ENCODE measurements around the gene DISP3.
A peak's percentile ranks its signal among the peaks of the same experiment; 100 is the strongest.

DISP3 gene, protein sequence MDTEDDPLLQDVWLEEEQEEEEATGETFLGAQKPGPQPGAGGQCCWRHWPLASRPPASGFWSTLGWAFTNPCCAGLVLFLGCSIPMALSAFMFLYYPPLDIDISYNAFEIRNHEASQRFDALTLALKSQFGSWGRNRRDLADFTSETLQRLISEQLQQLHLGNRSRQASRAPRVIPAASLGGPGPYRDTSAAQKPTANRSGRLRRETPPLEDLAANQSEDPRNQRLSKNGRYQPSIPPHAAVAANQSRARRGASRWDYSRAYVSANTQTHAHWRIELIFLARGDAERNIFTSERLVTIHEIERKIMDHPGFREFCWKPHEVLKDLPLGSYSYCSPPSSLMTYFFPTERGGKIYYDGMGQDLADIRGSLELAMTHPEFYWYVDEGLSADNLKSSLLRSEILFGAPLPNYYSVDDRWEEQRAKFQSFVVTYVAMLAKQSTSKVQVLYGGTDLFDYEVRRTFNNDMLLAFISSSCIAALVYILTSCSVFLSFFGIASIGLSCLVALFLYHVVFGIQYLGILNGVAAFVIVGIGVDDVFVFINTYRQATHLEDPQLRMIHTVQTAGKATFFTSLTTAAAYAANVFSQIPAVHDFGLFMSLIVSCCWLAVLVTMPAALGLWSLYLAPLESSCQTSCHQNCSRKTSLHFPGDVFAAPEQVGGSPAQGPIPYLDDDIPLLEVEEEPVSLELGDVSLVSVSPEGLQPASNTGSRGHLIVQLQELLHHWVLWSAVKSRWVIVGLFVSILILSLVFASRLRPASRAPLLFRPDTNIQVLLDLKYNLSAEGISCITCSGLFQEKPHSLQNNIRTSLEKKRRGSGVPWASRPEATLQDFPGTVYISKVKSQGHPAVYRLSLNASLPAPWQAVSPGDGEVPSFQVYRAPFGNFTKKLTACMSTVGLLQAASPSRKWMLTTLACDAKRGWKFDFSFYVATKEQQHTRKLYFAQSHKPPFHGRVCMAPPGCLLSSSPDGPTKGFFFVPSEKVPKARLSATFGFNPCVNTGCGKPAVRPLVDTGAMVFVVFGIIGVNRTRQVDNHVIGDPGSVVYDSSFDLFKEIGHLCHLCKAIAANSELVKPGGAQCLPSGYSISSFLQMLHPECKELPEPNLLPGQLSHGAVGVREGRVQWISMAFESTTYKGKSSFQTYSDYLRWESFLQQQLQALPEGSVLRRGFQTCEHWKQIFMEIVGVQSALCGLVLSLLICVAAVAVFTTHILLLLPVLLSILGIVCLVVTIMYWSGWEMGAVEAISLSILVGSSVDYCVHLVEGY (N-terminal part only)

DNA sequence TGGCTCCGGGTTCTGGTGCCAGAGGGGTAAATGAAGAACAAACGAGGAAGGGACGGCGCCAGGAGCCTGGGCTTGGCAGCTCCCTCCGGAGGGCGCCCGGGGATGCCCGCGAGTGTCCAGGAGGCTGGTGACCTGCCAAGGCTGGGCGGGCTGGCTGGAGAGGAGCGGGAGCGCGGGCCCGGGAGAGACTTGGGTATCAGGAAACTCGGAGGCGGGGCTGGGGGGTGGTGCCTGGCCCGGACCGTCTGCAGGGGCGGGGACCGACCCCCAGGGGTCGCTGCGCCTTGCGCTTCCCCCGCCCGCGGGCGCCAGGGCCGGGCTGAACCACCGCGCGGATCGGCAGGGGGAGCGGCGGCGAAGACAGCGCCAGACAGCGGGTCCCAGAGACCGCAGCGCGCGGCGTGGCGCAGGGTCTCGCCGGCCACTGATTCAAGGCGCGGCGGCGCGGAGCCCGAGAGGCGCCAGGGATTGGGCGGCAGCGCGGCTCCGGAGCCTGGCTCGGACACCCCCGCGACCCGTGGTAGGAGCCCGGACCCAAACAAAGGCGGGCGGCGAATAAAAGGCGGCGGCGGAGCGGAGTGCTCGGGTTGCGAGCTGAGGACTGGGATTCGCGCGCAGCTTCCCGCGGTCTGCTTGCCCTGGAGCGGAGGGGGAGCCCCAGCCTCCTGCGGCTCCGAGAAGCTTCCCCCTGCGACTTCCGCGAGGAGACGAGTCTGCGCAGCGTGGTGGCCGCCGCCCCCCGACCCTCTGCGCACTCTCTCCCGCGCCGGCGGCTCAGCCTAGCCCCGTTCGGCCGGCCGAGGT is at the start of gene DISP3:
DISP3 (plus strand) TSS at position 585 of the 804 bp plus-strand sequence. CDS start 21,838 bp downstream, outside the sequence.
- Histone ChIP-seq H3K4me3 (ENCODE audit: low read length in 2 of 2) (peak within 1 kb of the TSS; percentile 9 to 63), H3K9ac (ENCODE audit: low read length in 2 of 2) (no peak within 1 kb of the TSS), H3K27me3 (ENCODE audit: control insufficient read depth in 1 of 2, insufficient read depth in 2 of 2, low read length in 2 of 2) (peaks cover 68% of the 10 kb centered on the region in 2 donors), H3K4me1 (ENCODE audit: control insufficient read depth, insufficient read depth, low read length) (peaks cover 8% of the 10 kb centered on the region), H3K27ac (ENCODE audit: low read length) (no peak within 1 kb of the TSS), H3K9me3 (ENCODE audit: control insufficient read depth in 2 of 2, low read length in 2 of 2) (peaks cover 0 to 2% of the 10 kb centered on the region in 2 donors), H3K36me3 (ENCODE audit: control insufficient read depth in 2 of 2, insufficient read depth in 2 of 2, low read length in 2 of 2) (no peaks in the 10 kb centered on the region)

DNA sequence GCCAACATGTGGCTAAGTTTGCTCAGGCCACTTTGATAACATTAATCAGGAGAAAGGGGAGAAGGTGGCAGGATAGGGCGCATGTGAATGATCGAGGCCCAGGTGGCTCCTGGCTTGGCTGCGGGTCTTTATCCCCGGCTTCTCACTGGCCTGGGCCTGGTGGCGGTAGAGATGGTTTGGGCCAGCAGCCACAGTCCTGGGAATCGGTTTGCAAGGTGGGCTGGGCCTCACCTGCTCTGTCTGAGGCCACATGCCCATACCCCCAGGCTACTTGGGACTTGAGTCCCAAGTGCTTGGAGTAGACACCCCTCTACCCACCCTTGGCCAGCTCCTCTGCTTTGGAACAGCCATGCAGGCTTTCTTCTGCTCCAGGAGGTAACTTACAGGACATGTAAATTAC is 49.7 kb upstream of the DISP3 start:
- Histone ChIP-seq H3K9me3 (ENCODE audit: control insufficient read depth in 2 of 2, low read length in 2 of 2) (no peaks in the 10 kb centered on the region), H3K4me3 (ENCODE audit: low read length in 2 of 2) (no peak overlapping the region), H3K36me3 (ENCODE audit: control insufficient read depth in 2 of 2, insufficient read depth in 2 of 2, low read length in 2 of 2) (no peaks in the 10 kb centered on the region), H3K4me1 (ENCODE audit: control insufficient read depth, insufficient read depth, low read length) (no peaks in the 10 kb centered on the region), H3K27ac (ENCODE audit: low read length) (no peak overlapping the region), H3K9ac (ENCODE audit: low read length in 2 of 2) (no peak overlapping the region), H3K27me3 (ENCODE audit: control insufficient read depth in 1 of 2, insufficient read depth in 2 of 2, low read length in 2 of 2) (peaks cover 0 to 8% of the 10 kb centered on the region in 2 donors)

DNA sequence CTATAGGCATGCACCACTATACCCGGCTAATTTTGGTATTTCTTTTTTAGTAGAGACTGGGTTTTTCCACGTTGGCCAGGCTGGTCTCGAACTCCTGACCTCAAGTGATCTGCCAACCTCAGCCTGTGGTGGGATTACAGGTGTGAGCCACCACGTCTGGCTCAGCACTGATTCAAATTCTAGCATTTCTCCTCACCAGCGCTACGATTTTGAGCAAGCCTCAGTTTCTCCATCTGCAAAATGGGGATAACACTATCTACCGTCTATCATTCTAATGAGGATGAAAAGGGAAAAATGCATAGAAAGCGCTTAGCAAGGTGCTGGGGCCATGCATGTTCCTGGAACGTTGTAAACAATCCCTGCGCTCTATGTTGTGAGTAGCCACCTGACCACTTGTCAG is 49.0 kb upstream of the DISP3 start:
- Histone ChIP-seq H3K9me3 (ENCODE audit: control insufficient read depth in 2 of 2, low read length in 2 of 2) (no peaks in the 10 kb centered on the region), H3K27me3 (ENCODE audit: control insufficient read depth in 1 of 2, insufficient read depth in 2 of 2, low read length in 2 of 2) (peaks cover 0 to 8% of the 10 kb centered on the region in 2 donors), H3K27ac (ENCODE audit: low read length) (no peak overlapping the region), H3K4me3 (ENCODE audit: low read length in 2 of 2) (no peak overlapping the region), H3K4me1 (ENCODE audit: control insufficient read depth, insufficient read depth, low read length) (no peaks in the 10 kb centered on the region), H3K36me3 (ENCODE audit: control insufficient read depth in 2 of 2, insufficient read depth in 2 of 2, low read length in 2 of 2) (no peaks in the 10 kb centered on the region), H3K9ac (ENCODE audit: low read length in 2 of 2) (no peak overlapping the region)

DNA sequence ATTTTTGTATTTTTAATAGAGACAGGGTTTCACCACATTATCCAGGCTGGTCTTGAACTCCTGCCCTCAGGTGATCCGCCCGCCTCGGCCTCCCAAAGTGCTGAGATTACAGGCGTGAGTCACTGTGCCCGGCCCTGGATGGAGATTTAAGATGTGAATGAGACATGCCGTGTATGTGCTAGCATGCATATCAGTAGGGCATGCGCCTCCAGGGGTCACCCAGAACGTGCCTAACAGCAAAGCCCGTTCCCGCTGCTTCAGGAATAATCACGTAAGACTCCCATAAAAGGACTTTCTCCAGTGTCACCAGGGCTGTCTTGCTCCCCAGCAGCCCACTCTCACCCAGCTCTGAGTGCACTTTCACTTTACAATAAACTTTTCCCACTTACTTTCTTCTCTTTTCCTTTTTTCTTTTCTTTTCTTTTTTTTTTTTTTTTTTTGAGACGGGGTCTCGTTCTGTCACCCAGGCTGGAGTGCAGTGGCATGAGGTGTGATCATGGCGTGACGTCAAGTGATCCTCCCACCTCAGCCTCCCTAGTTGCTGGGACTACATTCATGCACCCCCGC is 46.9 kb upstream of the DISP3 start:
- peaks cover 0 to 17% of the 10 kb centered on the region in 2 donors for H3K27me3 ChIP-seq (ENCODE audit: control insufficient read depth in 1 of 2, insufficient read depth in 2 of 2, low read length in 2 of 2)
- no peak overlapping the region for H3K9ac ChIP-seq (ENCODE audit: low read length in 2 of 2)
- no peaks in the 10 kb centered on the region for H3K9me3 ChIP-seq (ENCODE audit: control insufficient read depth in 2 of 2, low read length in 2 of 2)
- no peaks in the 10 kb centered on the region for H3K36me3 ChIP-seq (ENCODE audit: control insufficient read depth in 2 of 2, insufficient read depth in 2 of 2, low read length in 2 of 2)
- no peak overlapping the region for H3K4me3 ChIP-seq (ENCODE audit: low read length in 2 of 2)
- H3K27ac ChIP-seq (ENCODE audit: low read length), result no peak overlapping the region
- H3K4me1 ChIP-seq (ENCODE audit: control insufficient read depth, insufficient read depth, low read length), result no peaks in the 10 kb centered on the region

DNA sequence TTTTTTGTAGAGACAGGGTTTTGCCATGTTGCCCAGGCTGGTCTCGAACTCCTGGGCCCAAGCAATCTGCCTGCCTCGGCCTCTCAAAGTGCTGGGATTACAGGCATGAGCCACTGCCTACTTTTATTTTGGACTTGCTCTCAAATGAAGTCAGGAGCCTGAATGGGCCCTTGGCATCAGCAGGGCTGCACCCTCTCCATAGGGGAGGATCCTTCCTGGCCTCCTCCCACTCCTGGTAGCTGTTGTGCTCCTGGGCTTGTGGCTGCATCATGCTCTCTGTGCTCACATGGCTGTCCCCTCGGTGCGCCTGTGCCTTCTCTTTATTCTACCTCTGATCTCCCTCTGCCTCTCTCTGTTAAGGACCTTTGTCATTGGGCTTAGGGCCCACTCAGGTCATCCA is 46.4 kb upstream of the DISP3 start:
- H3K27ac ChIP-seq (ENCODE audit: low read length), result no peak overlapping the region
- H3K9ac ChIP-seq (ENCODE audit: low read length in 2 of 2), result no peak overlapping the region
- H3K4me3 ChIP-seq (ENCODE audit: low read length in 2 of 2), result no peak overlapping the region
- H3K9me3 ChIP-seq (ENCODE audit: control insufficient read depth in 2 of 2, low read length in 2 of 2), result no peaks in the 10 kb centered on the region
- H3K27me3 ChIP-seq (ENCODE audit: control insufficient read depth in 1 of 2, insufficient read depth in 2 of 2, low read length in 2 of 2), result peaks cover 0 to 20% of the 10 kb centered on the region in 2 donors
- H3K36me3 ChIP-seq (ENCODE audit: control insufficient read depth in 2 of 2, insufficient read depth in 2 of 2, low read length in 2 of 2), result no peaks in the 10 kb centered on the region
- H3K4me1 ChIP-seq (ENCODE audit: control insufficient read depth, insufficient read depth, low read length), result no peaks in the 10 kb centered on the region

DNA sequence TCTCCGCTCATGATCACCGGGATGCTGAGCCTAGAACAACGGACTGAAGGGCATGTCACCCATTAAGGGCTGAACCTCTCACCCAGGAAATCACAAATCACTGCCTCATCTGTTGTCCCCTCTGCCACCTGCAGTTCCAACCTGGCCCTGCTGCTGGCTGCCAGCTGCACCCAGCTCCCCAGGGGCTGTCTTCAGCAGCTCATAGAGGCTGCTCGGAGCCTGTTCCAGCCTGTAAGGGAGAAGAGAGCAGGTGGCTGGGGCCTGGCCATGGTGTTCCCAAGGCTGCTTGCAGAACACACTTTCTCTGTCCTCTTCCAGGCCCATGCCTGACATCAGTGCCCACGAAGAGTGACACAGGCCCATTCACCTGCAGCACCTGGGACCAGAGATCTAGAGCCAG is 44.5 kb upstream of the DISP3 start:
- Histone ChIP-seq H3K9ac (ENCODE audit: low read length in 2 of 2) (no peak overlapping the region), H3K4me3 (ENCODE audit: low read length in 2 of 2) (no peak overlapping the region), H3K27me3 (ENCODE audit: control insufficient read depth in 1 of 2, insufficient read depth in 2 of 2, low read length in 2 of 2) (peaks cover 9 to 20% of the 10 kb centered on the region in 2 donors), H3K27ac (ENCODE audit: low read length) (no peak overlapping the region), H3K36me3 (ENCODE audit: control insufficient read depth in 2 of 2, insufficient read depth in 2 of 2, low read length in 2 of 2) (no peaks in the 10 kb centered on the region), H3K4me1 (ENCODE audit: control insufficient read depth, insufficient read depth, low read length) (no peaks in the 10 kb centered on the region), H3K9me3 (ENCODE audit: control insufficient read depth in 2 of 2, low read length in 2 of 2) (no peaks in the 10 kb centered on the region)

DNA sequence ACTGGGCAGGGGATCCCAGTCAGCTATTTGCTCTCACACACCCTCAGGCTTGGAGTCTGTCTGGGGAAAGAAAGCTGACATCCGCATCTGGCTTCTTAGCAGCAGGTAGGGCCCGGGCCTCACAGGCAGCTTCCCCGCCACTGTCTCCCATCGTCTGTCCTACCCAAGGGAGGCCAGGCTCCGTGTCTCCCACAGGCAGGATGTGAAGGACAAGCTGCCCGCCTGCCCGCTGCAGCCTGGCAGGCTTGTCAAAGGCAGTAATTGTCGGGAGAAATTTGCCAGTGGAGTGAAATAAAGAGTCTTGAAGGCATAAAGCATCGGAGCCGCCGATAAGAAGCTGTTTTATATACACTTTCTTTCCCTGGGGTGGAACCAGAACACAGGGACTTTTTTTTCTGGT is 44.0 kb upstream of the DISP3 start:
- H3K36me3 ChIP-seq (ENCODE audit: control insufficient read depth in 2 of 2, insufficient read depth in 2 of 2, low read length in 2 of 2), result no peaks in the 10 kb centered on the region
- no peak overlapping the region for H3K4me3 ChIP-seq (ENCODE audit: low read length in 2 of 2)
- peaks cover 9 to 20% of the 10 kb centered on the region in 2 donors for H3K27me3 ChIP-seq (ENCODE audit: control insufficient read depth in 1 of 2, insufficient read depth in 2 of 2, low read length in 2 of 2)
- no peak overlapping the region for H3K27ac ChIP-seq (ENCODE audit: low read length)
- no peaks in the 10 kb centered on the region for H3K9me3 ChIP-seq (ENCODE audit: control insufficient read depth in 2 of 2, low read length in 2 of 2)
- H3K9ac ChIP-seq (ENCODE audit: low read length in 2 of 2), result no peak overlapping the region
- H3K4me1 ChIP-seq (ENCODE audit: control insufficient read depth, insufficient read depth, low read length), result no peaks in the 10 kb centered on the region

DNA sequence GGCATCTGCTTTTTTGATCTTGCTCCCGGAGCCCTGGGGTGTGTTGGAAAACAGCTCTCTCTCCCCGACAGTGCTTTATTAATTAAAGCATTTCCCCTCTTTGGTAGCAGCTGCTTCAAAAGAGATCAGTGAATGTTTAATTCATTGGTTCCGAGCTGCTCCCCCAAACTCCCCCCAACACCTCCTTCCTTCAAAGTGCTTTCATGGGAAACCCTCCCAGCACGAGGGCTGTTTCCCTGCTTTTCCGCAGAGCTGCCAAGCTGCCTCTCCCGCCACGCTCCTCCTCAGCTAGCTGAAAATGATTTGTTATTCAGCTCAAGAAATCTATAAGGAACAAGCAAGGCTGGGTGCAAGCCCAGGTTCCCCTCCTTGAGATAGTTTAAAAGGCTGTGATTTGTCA is 40.0 kb upstream of the DISP3 start:
- Histone ChIP-seq H3K36me3 (ENCODE audit: control insufficient read depth in 2 of 2, insufficient read depth in 2 of 2, low read length in 2 of 2) (no peaks in the 10 kb centered on the region), H3K9ac (ENCODE audit: low read length in 2 of 2) (no peak overlapping the region), H3K9me3 (ENCODE audit: control insufficient read depth in 2 of 2, low read length in 2 of 2) (no peaks in the 10 kb centered on the region), H3K27me3 (ENCODE audit: control insufficient read depth in 1 of 2, insufficient read depth in 2 of 2, low read length in 2 of 2) (peaks cover 16 to 25% of the 10 kb centered on the region in 2 donors), H3K27ac (ENCODE audit: low read length) (no peak overlapping the region), H3K4me3 (ENCODE audit: low read length in 2 of 2) (no peak overlapping the region), H3K4me1 (ENCODE audit: control insufficient read depth, insufficient read depth, low read length) (no peaks in the 10 kb centered on the region)

DNA sequence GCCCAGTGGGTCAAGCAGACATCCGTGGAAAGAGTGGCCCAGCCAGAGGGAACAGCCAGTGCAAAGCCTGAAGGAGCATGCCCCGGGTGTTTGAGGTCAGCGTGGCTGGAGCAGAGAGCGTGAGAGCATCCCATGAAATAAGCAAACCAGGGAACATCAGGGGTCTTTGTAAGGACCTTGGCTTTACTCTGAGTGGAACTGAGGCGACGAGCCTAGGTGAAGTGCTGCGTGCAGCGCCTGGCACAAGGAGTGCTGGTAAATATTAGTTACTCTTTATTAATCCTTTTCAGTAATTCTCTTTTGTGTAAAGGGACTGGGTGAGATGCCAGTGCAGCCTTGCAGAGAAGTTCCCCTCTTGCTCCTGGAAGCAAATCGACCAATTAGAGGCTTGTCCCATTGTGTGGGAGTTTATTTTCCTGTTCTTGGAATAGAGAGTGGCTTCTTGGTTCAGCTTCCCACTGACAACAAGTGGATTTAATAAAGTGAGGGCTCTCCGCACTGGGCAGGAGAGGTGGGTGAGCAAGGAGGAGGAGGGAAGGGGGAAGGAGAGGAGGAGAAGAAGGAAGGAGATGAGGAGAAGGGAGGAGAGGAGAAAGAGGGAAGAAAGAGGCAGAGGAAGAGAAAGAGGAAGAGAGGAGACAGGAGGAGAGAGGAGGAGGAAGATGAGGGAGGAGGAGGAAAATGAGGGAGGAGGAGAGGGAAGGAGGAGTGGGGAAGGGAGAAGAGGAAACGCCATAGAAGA is 37.6 kb upstream of the DISP3 start:
- Histone ChIP-seq H3K4me3 (ENCODE audit: low read length in 2 of 2) (no peak overlapping the region), H3K9ac (ENCODE audit: low read length in 2 of 2) (no peak overlapping the region), H3K9me3 (ENCODE audit: control insufficient read depth in 2 of 2, low read length in 2 of 2) (no peaks in the 10 kb centered on the region), H3K4me1 (ENCODE audit: control insufficient read depth, insufficient read depth, low read length) (no peaks in the 10 kb centered on the region), H3K27ac (ENCODE audit: low read length) (no peak overlapping the region), H3K36me3 (ENCODE audit: control insufficient read depth in 2 of 2, insufficient read depth in 2 of 2, low read length in 2 of 2) (no peaks in the 10 kb centered on the region), H3K27me3 (ENCODE audit: control insufficient read depth in 1 of 2, insufficient read depth in 2 of 2, low read length in 2 of 2) (peaks cover 16 to 31% of the 10 kb centered on the region in 2 donors)

All from stomach smooth muscle (tissue), 2 donors.